ENCODE measurements around the gene PRELID3B.
"Not testable (repeated sequence)": the region's sequence is repeated elsewhere in the genome, so short reads cannot be mapped to it uniquely, and the experiment has no call there.

The PRELID3B gene

DNA sequence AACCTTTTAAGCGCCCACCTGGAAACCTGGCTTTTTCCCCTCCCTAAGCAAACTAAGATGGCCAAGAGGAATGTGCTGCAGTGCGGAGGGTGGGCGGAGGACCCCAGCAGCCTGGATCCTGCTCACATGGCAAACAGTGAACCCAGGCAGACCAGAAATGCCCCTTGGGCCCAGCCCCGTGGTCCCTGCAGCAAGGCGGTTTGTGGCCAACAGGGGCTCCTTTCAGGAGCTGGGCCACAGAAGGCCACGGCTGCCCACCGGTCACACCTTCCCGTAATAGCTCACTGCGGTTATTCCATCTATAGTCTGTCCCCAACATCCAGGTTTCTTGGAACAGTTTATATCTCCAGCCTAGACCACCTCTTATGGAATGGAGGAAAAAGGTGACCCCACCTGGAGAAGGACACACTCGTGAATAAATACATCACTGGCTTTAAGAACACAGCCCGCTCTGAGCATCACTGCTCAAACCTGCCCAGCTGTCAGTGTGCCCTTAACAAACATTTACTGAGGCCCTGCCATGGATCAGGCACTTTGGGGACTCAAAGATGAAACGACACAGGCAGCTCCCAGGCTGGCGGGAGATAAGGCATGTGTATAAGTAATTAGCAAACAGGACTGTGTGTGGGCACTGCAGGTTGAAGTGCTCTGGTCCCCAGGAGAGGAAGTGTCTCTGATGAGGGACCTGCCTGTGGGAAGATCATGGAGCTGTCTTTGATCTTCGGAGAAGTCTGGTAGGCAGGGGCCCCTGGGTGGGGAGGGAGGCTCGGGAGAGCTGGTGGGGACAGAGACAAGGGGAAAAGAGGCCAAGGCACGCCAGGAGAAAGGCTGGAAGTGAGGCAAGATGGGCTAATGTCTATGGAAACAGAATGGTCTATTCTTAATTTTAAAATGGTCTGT is 26.5 kb downstream of the PRELID3B start:
- Histone ChIP-seq H3K4me1 (ENCODE audit: control insufficient read depth, insufficient read depth, low read length, poor library complexity, severe bottlenecking) (peaks cover 15% of the 10 kb centered on the region), H3K9me3 (ENCODE audit: control insufficient read depth, low read length) (no peaks in the 10 kb centered on the region), H3K36me3 (ENCODE audit: control insufficient read depth, insufficient read depth, low read length) (peaks cover 6% of the 10 kb centered on the region), H3K4me3 (ENCODE audit: extremely low read depth, insufficient read depth, low read length, poor library complexity, severe bottlenecking) (no peak overlapping the region), H3K27ac (ENCODE audit: low read depth, low read length, severe bottlenecking) (no peak overlapping the region)
- 81 to 89% methylated on average over 9 to 12 of the region's 16 CpGs for WGBS, 2 experiments (ENCODE audit: insufficient coverage in 2 of 2)

DNA sequence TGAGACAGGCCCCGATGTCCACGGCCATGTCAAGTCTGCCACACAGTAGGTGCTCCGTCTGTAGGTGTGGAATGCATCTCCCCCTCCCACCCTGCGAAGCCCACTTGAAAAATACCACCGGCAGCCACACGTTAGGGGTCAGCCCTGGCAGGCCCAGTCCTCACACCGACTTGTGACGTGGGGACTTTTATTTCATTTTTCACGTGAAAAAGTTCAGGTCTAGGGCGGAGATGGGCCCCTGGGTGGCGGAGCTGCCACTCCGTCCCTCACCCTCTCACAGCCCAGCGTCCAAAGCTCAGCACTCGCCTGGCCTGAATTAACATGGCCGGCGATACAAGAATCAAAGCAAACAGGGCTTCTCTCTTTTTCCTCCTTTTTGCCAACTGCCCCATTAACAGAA is 27.2 kb downstream of the PRELID3B start:
- no peak overlapping the region for H3K27ac ChIP-seq (ENCODE audit: low read depth, low read length, severe bottlenecking)
- H3K9me3 ChIP-seq (ENCODE audit: control insufficient read depth, low read length) = no peaks in the 10 kb centered on the region
- peaks cover 6% of the 10 kb centered on the region for H3K36me3 ChIP-seq (ENCODE audit: control insufficient read depth, insufficient read depth, low read length)
- no peak overlapping the region for H3K4me3 ChIP-seq (ENCODE audit: extremely low read depth, insufficient read depth, low read length, poor library complexity, severe bottlenecking)
- WGBS, 2 experiments (ENCODE audit: insufficient coverage in 2 of 2) = 88 to 95% methylated on average over 14 of the region's 16 CpGs
- peaks cover 18% of the 10 kb centered on the region for H3K4me1 ChIP-seq (ENCODE audit: control insufficient read depth, insufficient read depth, low read length, poor library complexity, severe bottlenecking)

DNA sequence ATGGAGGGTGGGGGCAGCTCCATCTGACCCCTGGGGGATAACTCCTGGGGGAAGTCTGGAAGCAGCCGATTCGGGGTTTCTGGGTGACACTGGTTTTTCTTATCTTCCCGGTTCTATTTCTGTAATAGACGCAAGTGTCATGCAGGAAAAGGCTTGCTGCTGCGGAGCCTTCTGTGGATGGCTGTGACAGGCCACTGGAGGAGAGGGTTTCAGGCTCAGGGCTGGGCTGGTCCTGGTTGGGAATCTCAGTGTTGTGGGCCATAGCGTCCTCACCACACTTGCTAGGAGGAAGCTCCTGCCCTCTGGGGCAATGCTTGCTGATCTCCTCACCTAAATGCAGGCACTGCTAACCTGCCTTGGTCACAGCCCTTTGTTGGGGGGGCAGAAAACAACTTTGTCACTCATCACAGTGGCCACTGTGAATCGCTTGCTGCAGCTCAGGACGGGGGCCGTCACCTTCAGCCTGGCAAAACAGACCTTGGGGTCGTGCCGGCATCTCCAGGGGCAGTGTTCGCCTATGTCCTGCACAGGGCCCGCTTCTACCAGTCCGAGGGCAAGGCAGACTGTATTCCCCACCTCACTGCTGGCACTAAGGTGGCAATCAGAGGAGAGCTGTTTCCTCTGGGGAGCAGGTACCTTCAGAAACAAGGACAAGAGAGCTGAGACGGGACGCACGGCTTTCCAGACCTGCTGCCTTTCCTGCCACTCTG is 27.8 kb downstream of the PRELID3B start:
- H3K27ac ChIP-seq (ENCODE audit: low read depth, low read length, severe bottlenecking) = no peak overlapping the region
- WGBS, 2 experiments (ENCODE audit: insufficient coverage in 2 of 2) = 89 to 97% methylated on average over 14 to 16 of the region's 17 CpGs
- H3K4me3 ChIP-seq (ENCODE audit: extremely low read depth, insufficient read depth, low read length, poor library complexity, severe bottlenecking) = no peak overlapping the region
- no peaks in the 10 kb centered on the region for H3K9me3 ChIP-seq (ENCODE audit: control insufficient read depth, low read length)
- peaks cover 24% of the 10 kb centered on the region for H3K4me1 ChIP-seq (ENCODE audit: control insufficient read depth, insufficient read depth, low read length, poor library complexity, severe bottlenecking)
- H3K36me3 ChIP-seq (ENCODE audit: control insufficient read depth, insufficient read depth, low read length) = peaks cover 6% of the 10 kb centered on the region

DNA sequence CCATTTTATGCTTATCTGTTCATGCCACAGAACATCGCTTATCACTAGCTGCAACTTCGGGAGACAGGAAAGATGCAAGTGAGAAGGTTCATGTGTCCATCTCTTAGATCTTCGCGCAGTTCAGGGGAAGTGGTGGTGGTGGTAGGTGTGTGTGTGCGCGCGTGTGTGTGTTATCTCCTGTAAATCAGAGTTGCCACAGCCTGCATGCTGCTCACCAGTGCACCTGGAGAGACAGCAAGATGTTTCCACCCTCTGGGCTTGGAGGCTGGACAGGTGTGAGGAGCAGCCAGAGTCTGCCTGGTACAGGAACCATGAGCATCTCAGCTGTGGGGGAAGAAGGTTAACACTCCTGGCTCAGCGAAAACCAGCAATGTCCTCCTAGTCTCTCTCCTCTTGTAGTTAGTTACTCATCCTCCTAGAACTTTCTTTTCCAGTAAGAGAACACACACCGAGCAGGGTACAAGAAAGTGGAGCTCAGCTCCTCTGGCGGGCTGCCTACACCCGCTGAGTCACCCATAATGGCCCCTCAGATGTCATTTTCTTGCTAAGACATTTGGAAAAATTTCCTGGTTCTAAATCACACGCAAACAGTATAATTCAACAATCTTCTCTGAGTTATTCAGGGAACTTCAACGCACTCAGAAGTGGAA is 28.5 kb downstream of the PRELID3B start:
- H3K27ac ChIP-seq (ENCODE audit: low read depth, low read length, severe bottlenecking) = no peak overlapping the region
- peaks cover 6% of the 10 kb centered on the region for H3K36me3 ChIP-seq (ENCODE audit: control insufficient read depth, insufficient read depth, low read length)
- no peak overlapping the region for H3K4me3 ChIP-seq (ENCODE audit: extremely low read depth, insufficient read depth, low read length, poor library complexity, severe bottlenecking)
- H3K4me1 ChIP-seq (ENCODE audit: control insufficient read depth, insufficient read depth, low read length, poor library complexity, severe bottlenecking) = peaks cover 25% of the 10 kb centered on the region
- no peaks in the 10 kb centered on the region for H3K9me3 ChIP-seq (ENCODE audit: control insufficient read depth, low read length)
- 93 to 99% methylated on average over 9 of the region's 13 CpGs for WGBS, 2 experiments (ENCODE audit: insufficient coverage in 2 of 2)

- Histone ChIP-seq H3K4me1 (ENCODE audit: control insufficient read depth, insufficient read depth, low read length, poor library complexity, severe bottlenecking) (peaks cover 25% of the 10 kb centered on the region), H3K36me3 (ENCODE audit: control insufficient read depth, insufficient read depth, low read length) (peaks cover 6% of the 10 kb centered on the region), H3K4me3 (ENCODE audit: extremely low read depth, insufficient read depth, low read length, poor library complexity, severe bottlenecking) (no peak overlapping the region), H3K9me3 (ENCODE audit: control insufficient read depth, low read length) (no peaks in the 10 kb centered on the region), H3K27ac (ENCODE audit: low read depth, low read length, severe bottlenecking) (no peak overlapping the region)
- 86 to 88% methylated on average over 15 to 16 of the region's 17 CpGs for WGBS, 2 experiments (ENCODE audit: insufficient coverage in 2 of 2)
Observed at GRCh38 chr20:59013031-59013951, 29.3 kb downstream of the PRELID3B start.

DNA sequence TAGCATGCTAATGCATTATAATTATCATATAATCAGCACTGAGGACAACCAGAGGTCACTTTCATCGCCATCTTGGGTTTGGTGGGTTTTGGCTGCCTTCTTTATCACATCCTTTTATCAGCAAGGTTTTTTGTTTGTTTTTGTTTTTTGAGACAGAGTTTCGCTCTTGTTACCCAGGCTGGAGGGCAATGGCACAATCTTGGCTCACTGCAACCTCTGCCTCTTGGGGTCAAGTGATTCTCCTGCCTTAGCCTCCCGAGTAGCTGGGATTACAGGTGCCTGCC is 30.8 kb downstream of the PRELID3B start:
- Histone ChIP-seq H3K4me1 (ENCODE audit: control insufficient read depth, insufficient read depth, low read length, poor library complexity, severe bottlenecking) (peaks cover 25% of the 10 kb centered on the region), H3K27ac (ENCODE audit: low read depth, low read length, severe bottlenecking) (peak overlapping the region; percentile 93)
- not testable (repeated sequence) for H3K36me3 ChIP-seq (ENCODE audit: control insufficient read depth, insufficient read depth, low read length); H3K4me3 ChIP-seq (ENCODE audit: extremely low read depth, insufficient read depth, low read length, poor library complexity, severe bottlenecking); H3K9me3 ChIP-seq (ENCODE audit: control insufficient read depth, low read length)
- 72 to 85% methylated on average over 2 of the region's 3 CpGs for WGBS, 2 experiments (ENCODE audit: insufficient coverage in 2 of 2)

DNA sequence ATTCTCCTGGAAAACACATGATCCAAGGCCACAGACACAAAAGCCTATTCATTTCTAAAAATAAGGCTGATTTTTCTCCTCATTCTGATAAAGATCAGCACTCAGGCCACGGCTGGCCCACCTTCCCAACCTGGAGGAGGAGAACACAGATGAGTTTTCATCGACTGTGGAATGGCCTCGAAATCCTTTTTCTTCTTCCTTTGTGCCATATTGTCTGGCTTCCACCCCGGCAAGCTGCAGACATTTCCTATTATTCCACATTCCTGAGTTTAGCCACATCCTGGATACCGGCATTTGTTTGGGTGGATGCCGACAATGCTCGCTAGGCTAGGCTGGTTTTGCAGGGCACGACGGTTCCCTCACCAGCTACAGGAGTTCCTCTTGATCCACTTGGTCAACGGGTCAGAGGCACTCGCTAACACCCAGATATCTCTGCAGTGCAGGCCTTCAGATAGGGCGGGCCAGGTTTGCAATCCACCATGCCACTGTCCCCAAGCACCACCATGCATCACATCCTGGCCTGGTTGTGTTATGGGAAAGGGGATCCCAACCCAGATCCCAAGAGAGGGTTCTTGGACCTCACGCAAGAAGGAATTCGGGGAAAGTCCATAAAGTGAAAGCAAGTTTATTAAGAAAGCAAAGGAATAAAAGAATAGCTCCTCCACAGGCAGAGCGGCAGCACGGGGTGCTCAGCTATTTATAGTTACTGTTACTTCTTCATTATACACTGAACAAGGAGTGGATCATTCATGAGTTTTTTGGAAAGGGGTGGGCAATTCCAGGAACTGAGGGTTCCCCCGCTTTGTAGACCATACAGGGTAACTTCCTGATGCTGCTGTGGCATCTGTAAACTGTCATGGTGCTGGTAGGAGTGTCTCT is 31.4 kb downstream of the PRELID3B start:
- Histone ChIP-seq H3K36me3 (ENCODE audit: control insufficient read depth, insufficient read depth, low read length) (no peaks in the 10 kb centered on the region), H3K9me3 (ENCODE audit: control insufficient read depth, low read length) (no peaks in the 10 kb centered on the region), H3K4me3 (ENCODE audit: extremely low read depth, insufficient read depth, low read length, poor library complexity, severe bottlenecking) (no peak overlapping the region), H3K4me1 (ENCODE audit: control insufficient read depth, insufficient read depth, low read length, poor library complexity, severe bottlenecking) (peaks cover 29% of the 10 kb centered on the region), H3K27ac (ENCODE audit: low read depth, low read length, severe bottlenecking) (peak overlapping the region; percentile 93)
- 69 to 82% methylated on average over 12 of the region's 17 CpGs for whole genome bisulfite sequencing, 2 experiments (ENCODE audit: insufficient coverage in 2 of 2)

DNA sequence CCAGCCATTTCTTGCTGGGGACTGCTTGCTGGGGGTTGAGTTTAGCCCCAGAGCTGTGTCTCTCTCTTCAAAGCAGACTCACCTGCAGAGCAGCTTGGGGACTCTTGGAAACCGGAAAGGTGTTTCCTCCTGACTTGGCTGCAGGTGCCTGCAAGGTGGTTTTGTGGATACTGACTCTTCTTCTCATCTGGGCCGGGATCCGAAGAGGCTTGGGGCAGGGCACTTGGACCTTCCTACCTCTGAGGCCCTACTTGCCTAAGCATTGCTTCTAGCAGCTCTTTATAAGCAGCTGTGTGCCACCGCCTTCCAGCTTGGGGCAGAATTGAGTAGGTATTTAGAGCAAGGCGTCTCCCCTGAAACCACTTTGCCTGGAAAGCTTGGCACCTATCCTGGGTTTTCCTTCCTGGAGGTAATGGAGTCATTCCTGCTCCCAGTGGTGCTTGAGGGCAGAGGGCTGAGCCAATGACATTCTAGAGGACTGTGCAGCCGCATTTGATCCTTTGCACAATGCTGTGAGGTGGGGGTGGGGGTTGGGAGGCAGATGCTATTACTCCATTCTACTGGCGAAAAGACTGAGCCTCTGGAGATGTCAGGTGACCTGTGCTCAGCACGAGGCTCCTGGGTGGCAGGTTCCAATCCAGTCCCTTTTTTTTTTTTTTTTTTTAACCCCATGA is 32.1 kb downstream of the PRELID3B start:
- H3K27ac ChIP-seq (ENCODE audit: low read depth, low read length, severe bottlenecking) = peak overlapping the region; percentile 93
- peaks cover 36% of the 10 kb centered on the region for H3K4me1 ChIP-seq (ENCODE audit: control insufficient read depth, insufficient read depth, low read length, poor library complexity, severe bottlenecking)
- WGBS, 2 experiments (ENCODE audit: insufficient coverage in 2 of 2) = 78 to 87% methylated on average over 5 of the region's 8 CpGs
- H3K4me3 ChIP-seq (ENCODE audit: extremely low read depth, insufficient read depth, low read length, poor library complexity, severe bottlenecking) = no peak overlapping the region
- no peaks in the 10 kb centered on the region for H3K9me3 ChIP-seq (ENCODE audit: control insufficient read depth, low read length)
- no peaks in the 10 kb centered on the region for H3K36me3 ChIP-seq (ENCODE audit: control insufficient read depth, insufficient read depth, low read length)

GRCh38 chr20:59008715-59009336 is 33.8 kb downstream of the PRELID3B start:
- WGBS, 2 experiments (ENCODE audit: insufficient coverage in 2 of 2) = 84 to 88% methylated on average over 5 to 6 of the region's 8 CpGs
- Histone ChIP-seq H3K4me3 (ENCODE audit: extremely low read depth, insufficient read depth, low read length, poor library complexity, severe bottlenecking) (no peak overlapping the region), H3K9me3 (ENCODE audit: control insufficient read depth, low read length) (no peaks in the 10 kb centered on the region), H3K36me3 (ENCODE audit: control insufficient read depth, insufficient read depth, low read length) (peaks cover 5% of the 10 kb centered on the region), H3K27ac (ENCODE audit: low read depth, low read length, severe bottlenecking) (no peak overlapping the region), H3K4me1 (ENCODE audit: control insufficient read depth, insufficient read depth, low read length, poor library complexity, severe bottlenecking) (peaks cover 27% of the 10 kb centered on the region)
